ENCODE measurements around the gene LRRC56. TPM values are rescaled to one million over a fixed set of nuclear protein-coding genes. Genes with fewer than 3 reads are reported as not detected.

The LRRC56 gene
- total and polyA plus RNA-seq, 2 experiments from 2014 or later = 2.5 to 4.5 TPM

GRCh38 chr11:555780-556661 is 18.7 kb downstream of the LRRC56 start:
- no peaks in the 10 kb centered on the region for H3K9me3 ChIP-seq (ENCODE audit: low read depth)
- H3K27ac ChIP-seq = no peak overlapping the region
- H3K4me1 ChIP-seq (ENCODE audit: low read depth) = peaks cover 11% of the 10 kb centered on the region
- peaks cover 39% of the 10 kb centered on the region for H3K27me3 ChIP-seq
- no peaks in the 10 kb centered on the region for H3K36me3 ChIP-seq
- peak in 1 of 2 donors; percentile 49 for DNase-seq (ENCODE audit: low read depth in 1 of 2, low spot score in 1 of 2)
- no peak for TF ChIP-seq CTCF (IDR thresholded peaks at IDR 0.05; ENCODE audit: low read depth, low read length)
- peak overlapping the region; percentile 33 for H3K4me3 ChIP-seq

- H3K4me1 ChIP-seq (ENCODE audit: low read depth) = peaks cover 11% of the 10 kb centered on the region
- H3K9me3 ChIP-seq (ENCODE audit: low read depth) = no peaks in the 10 kb centered on the region
- H3K4me3 ChIP-seq = no peak overlapping the region
- H3K27me3 ChIP-seq = peaks cover 39% of the 10 kb centered on the region
- DNase-seq (ENCODE audit: low read depth in 1 of 2, low spot score in 1 of 2) = no peak
- no peak for TF ChIP-seq CTCF (IDR thresholded peaks at IDR 0.05; ENCODE audit: low read depth, low read length)
- no peak overlapping the region for H3K27ac ChIP-seq
- H3K36me3 ChIP-seq = no peaks in the 10 kb centered on the region
Measured at GRCh38 chr11:556662-557256, 19.4 kb downstream of the LRRC56 start.

- Histone ChIP-seq H3K36me3 (no peaks in the 10 kb centered on the region), H3K4me1 (ENCODE audit: low read depth) (peaks cover 11% of the 10 kb centered on the region), H3K9me3 (ENCODE audit: low read depth) (no peaks in the 10 kb centered on the region), H3K27me3 (peaks cover 39% of the 10 kb centered on the region), H3K27ac (no peak overlapping the region), H3K4me3 (no peak overlapping the region)
- no peak for DNase-seq (ENCODE audit: low read depth in 1 of 2, low spot score in 1 of 2)
- no peak for TF ChIP-seq CTCF (IDR thresholded peaks at IDR 0.05; ENCODE audit: low read depth, low read length)
Measured at GRCh38 chr11:557328-558132, 20.2 kb downstream of the LRRC56 start.

- TF ChIP-seq CTCF (IDR thresholded peaks at IDR 0.05; ENCODE audit: low read depth, low read length) = no peak
- H3K27me3 ChIP-seq = peaks cover 39% of the 10 kb centered on the region
- H3K36me3 ChIP-seq = no peaks in the 10 kb centered on the region
- DNase-seq (ENCODE audit: low read depth in 1 of 2, low spot score in 1 of 2) = no peak
- H3K27ac ChIP-seq = no peak overlapping the region
- no peak overlapping the region for H3K4me3 ChIP-seq
- peaks cover 11% of the 10 kb centered on the region for H3K4me1 ChIP-seq (ENCODE audit: low read depth)
- H3K9me3 ChIP-seq (ENCODE audit: low read depth) = no peaks in the 10 kb centered on the region
Measured at GRCh38 chr11:558503-558902, 21.2 kb downstream of the LRRC56 start.

GRCh38 chr11:559020-559620 is 21.8 kb downstream of the LRRC56 start:
- Histone ChIP-seq H3K4me1 (ENCODE audit: low read depth) (peaks cover 10% of the 10 kb centered on the region), H3K9me3 (ENCODE audit: low read depth) (no peaks in the 10 kb centered on the region), H3K27ac (no peak overlapping the region), H3K27me3 (peaks cover 39% of the 10 kb centered on the region), H3K36me3 (no peaks in the 10 kb centered on the region), H3K4me3 (no peak overlapping the region)
- DNase-seq (ENCODE audit: low read depth in 1 of 2, low spot score in 1 of 2) = no peak
- TF ChIP-seq CTCF (IDR thresholded peaks at IDR 0.05; ENCODE audit: low read depth, low read length) = no peak

All from cardiac muscle cell (in vitro differentiated cells and primary cell).